ENCODE measurements around the gene SH2D3A.
"Not testable (repeated sequence)": the region's sequence is repeated elsewhere in the genome, so short reads cannot be mapped to it uniquely, and the experiment has no call there.

The SH2D3A gene

GRCh38 chr19:6768236-6768785 lies 1.1 kb upstream of the SH2D3A start:
- TF ChIP-seq CTCF (IDR thresholded peaks at IDR 0.05): no peak
- DNase-seq (ENCODE audit: low spot score): no peak
- no peak overlapping the region for H3K27ac ChIP-seq
- no peak overlapping the region for H3K4me3 ChIP-seq

GRCh38 chr19:6767081-6767356 lies 216 bp downstream of the SH2D3A start:
- peak overlapping the region; percentile 65 for H3K4me3 ChIP-seq
- DNase-seq (ENCODE audit: low spot score): no peak
- no peak overlapping the region for H3K27ac ChIP-seq
- no peak for TF ChIP-seq CTCF (IDR thresholded peaks at IDR 0.05)

GRCh38 chr19:6766357-6767080 lies 716 bp downstream of the SH2D3A start:
- TF ChIP-seq CTCF (IDR thresholded peaks at IDR 0.05): no peak
- peak overlapping the region; percentile 65 for H3K4me3 ChIP-seq
- H3K27ac ChIP-seq: no peak overlapping the region
- no peak for DNase-seq (ENCODE audit: low spot score)

GRCh38 chr19:6765738-6766356 lies 1.4 kb downstream of the SH2D3A start:
- no peak for DNase-seq (ENCODE audit: low spot score)

GRCh38 chr19:6762253-6762797 lies 4.9 kb downstream of the SH2D3A start:
- DNase-seq (ENCODE audit: low spot score); H3K4me3 ChIP-seq; H3K27ac ChIP-seq: not testable (repeated sequence)

More at GRCh38 chr19:6765738-6766356, 1.4 kb downstream of the SH2D3A start:
- H3K27ac ChIP-seq: no peak overlapping the region
- no peak for TF ChIP-seq CTCF (IDR thresholded peaks at IDR 0.05)
- no peak overlapping the region for H3K4me3 ChIP-seq

GRCh38 chr19:6761053-6761676 lies 6.1 kb downstream of the SH2D3A start:
- H3K27ac ChIP-seq: no peak overlapping the region
- no peak overlapping the region for H3K4me3 ChIP-seq
- no peak for DNase-seq (ENCODE audit: low spot score)
- TF ChIP-seq CTCF (IDR thresholded peaks at IDR 0.05): no peak

DNA sequence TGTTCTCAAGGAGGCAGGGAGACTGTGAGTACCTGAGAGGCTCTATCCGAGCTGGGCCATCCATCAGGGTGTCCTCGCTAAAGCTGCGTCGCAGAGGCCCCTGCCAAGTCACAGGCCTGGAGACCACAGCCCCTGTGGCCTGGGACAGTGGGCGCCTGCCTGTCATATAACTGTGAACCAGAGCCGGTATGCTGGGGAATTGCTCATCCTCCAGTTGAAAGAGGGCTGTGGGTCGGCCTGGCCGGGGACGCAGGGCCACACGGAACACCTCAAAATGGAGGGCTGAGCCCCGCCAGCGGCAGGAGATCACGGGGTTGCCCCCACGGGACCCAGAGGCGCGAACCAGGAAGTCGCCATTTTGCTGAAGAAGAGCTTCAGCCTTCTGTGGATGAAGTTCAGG lies 6.6 kb downstream of the SH2D3A start:
- no peak for TF ChIP-seq CTCF (IDR thresholded peaks at IDR 0.05)
- DNase-seq (ENCODE audit: low spot score): no peak
- no peak overlapping the region for H3K4me3 ChIP-seq
- no peak overlapping the region for H3K27ac ChIP-seq
